Activated CD4-positive, alpha-beta T cell treated with anti-CD3 and anti-CD28 coated beads, Interleukin-2, amount 10 ng/mL, durations not matched to agents 24 days and 14 days (primary cell): ENCODE results near the gene CHD5. TPM values are rescaled to one million over a fixed set of nuclear protein-coding genes. Genes with fewer than 3 reads are reported as not detected.

ENCODE experiments used
- DNase-seq: peaks from one replicate; pipeline ENCODE4 v3.0.0; 2022
- H3K27ac Mint-ChIP-seq: one replicate; pipeline ENCODE4 v1.8.0; 2022; ENCODE audit warnings: mild to moderate bottlenecking, mixed read lengths
- H3K27me3 Mint-ChIP-seq: one replicate; pipeline ENCODE4 v1.8.0; 2022; ENCODE audit warnings: mixed read lengths
- H3K36me3 Mint-ChIP-seq: one replicate; pipeline ENCODE4 v1.8.0; 2022; ENCODE audit warnings: low read depth, mild to moderate bottlenecking, mixed read lengths
- H3K4me1 Mint-ChIP-seq: one replicate; pipeline ENCODE4 v1.8.0; 2021; ENCODE audit warnings: mixed read lengths
- H3K4me3 Mint-ChIP-seq: one replicate; pipeline ENCODE4 v1.8.0; 2022; ENCODE audit warnings: mild to moderate bottlenecking, moderate library complexity, mixed read lengths
- H3K9me3 Mint-ChIP-seq: one replicate; pipeline ENCODE4 v1.8.0; 2021; ENCODE audit warnings: mixed read lengths
- intact Hi-C: fragments of 100-400 bp; cut with micrococcal nuclease; formaldehyde crosslinking; loops from one replicate; pipeline ENCODE4 v1.15.1; 2023
- total RNA-seq: library from RNA; stranded (reverse); gene quantifications from 2 replicates; pipeline ENCODE4 v1.2.3, GENCODE V29; 2022

The CHD5 gene
- total RNA-seq, 1 donor from 2014 or later: 0.63 TPM

DNA sequence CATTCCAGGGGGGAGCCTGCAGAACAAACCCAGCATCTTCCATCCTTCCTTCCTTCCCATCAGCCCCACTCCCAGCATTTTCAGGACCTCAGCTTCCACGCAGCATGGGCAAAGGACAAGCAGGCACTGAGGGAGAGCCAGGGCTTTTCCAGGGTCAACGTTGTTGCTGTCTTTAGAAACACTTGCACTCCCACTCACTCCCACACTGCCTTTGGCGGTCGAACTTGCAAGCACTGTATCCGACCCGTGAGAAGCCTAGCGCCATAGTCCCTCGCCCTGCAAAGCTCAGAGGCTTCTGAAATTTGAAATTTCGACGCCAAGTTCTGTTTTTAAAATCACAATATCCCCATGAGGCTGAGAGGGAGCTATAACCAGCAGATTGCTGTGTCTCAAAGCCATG lies 87.0 kb downstream of the CHD5 start:
- Mint-ChIP-seq H3K4me1 (no peaks in the 10 kb centered on the region), H3K27me3 (no peaks in the 10 kb centered on the region), H3K36me3 (peaks cover 29% of the 10 kb centered on the region), H3K9me3 (no peaks in the 10 kb centered on the region), H3K27ac (no peak overlapping the region), H3K4me3 (no peak overlapping the region)
- DNase-seq: no peak
- intact Hi-C loops: no loop called here

DNA sequence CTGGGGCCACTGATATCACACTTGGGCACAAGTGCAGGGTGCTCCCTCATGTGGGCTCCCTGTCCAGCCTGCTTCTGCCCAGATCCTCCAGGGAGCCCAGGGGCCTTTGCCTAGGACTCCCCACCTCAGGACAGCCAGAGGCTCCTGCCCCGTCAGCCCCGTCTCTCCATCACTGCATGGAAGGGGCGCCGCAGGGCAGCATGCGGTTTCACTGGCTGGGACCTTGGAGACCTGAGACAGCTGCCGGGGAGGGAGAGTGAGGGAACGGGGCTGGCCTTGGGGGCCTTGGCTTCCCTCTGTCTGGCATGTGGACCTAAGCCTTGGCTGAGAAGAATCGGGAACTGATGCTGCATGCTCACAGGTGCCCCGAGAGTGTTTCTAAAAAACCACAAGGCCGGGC lies 87.9 kb downstream of the CHD5 start:
- H3K27me3 Mint-ChIP-seq: no peaks in the 10 kb centered on the region
- H3K4me3 Mint-ChIP-seq: no peak overlapping the region
- H3K27ac Mint-ChIP-seq: no peak overlapping the region
- H3K4me1 Mint-ChIP-seq: no peaks in the 10 kb centered on the region
- intact Hi-C loops: no loop called here
- no peaks in the 10 kb centered on the region for H3K9me3 Mint-ChIP-seq
- no peak for DNase-seq
- peaks cover 21% of the 10 kb centered on the region for H3K36me3 Mint-ChIP-seq

DNA sequence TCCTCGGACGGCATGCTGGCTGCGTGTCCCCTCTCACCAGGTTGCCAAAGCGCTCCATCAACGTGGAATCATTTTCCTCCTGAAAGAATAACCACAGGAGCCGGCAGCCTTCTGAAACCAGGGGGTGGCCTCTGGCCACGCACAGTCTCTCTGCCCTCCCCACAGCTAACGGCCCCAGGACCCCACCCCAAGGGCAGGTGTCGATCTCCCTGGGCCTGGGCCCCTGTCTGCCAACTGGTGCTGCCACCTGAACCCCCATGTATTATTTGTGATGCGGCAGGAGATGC lies 88.4 kb downstream of the CHD5 start:
- Mint-ChIP-seq H3K4me3 (no peak overlapping the region), H3K4me1 (no peaks in the 10 kb centered on the region), H3K27me3 (no peaks in the 10 kb centered on the region), H3K9me3 (no peaks in the 10 kb centered on the region), H3K36me3 (peaks cover 20% of the 10 kb centered on the region), H3K27ac (no peak overlapping the region)
- intact Hi-C loops: no loop called here
- DNase-seq: no peak

DNA sequence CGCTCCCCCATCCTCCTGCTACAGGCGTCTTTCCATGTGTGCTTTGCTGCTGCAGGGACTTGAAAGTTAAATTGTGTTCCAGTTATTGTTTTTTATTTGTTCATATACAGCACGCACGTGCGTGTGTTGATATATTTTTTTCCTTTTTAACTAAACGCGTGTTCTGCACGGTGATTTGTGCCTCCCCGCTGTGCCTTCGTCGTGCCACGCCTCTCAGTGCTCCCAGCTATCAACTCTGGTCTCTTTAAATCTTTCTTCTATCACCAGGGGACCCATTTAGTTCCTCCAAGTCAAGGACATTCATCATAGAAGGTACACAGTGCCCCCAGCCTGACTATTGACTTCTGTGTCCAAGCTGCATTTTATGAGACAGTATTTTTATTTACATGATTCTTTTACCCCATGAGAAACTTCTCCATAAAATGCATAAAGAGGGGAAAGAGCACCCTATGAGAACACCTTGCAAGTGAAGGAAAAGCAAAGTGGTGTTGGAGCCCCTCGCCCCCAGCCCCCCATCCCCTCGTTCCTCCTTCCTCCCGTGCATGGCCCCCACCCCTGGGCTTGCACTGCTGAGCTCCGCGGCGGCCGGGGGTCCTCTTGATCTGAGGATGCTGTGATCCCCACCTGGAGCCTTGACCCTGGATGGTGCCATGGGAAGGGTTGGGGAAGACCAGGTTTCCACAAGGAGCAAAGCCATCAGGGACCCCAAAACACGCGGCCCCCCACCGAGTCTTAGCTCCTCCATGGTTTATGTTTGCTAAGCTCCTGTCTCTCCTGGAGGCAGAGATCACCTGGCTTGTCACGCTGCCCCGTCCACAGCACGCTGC lies 88.9 kb downstream of the CHD5 start:
- intact Hi-C loops: no loop called here
- peaks cover 23% of the 10 kb centered on the region for H3K36me3 Mint-ChIP-seq
- no peak for DNase-seq
- H3K4me1 Mint-ChIP-seq: no peaks in the 10 kb centered on the region
- no peak overlapping the region for H3K27ac Mint-ChIP-seq
- no peaks in the 10 kb centered on the region for H3K27me3 Mint-ChIP-seq
- H3K9me3 Mint-ChIP-seq: no peaks in the 10 kb centered on the region
- H3K4me3 Mint-ChIP-seq: no peak overlapping the region

DNA sequence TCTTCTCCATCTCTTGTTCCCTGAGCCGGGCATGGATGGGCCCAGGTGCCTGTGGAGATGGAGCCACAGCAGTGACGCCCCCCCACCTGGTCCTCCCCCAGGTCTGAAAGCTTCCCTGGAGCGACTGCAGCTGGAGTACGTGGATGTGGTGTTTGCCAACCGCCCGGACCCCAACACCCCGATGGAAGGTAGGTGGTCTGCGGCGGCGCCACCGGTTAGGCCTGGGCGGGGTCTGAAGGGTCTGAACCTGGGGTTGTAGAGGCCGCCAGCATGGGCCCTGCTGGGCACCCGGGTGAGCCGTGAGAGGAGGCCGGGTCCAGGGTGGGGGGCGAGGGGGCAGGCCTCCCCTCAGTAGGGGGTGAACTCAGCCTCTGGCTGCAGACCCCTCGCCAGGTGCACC lies 89.8 kb downstream of the CHD5 start:
- DNase-seq: no peak
- Mint-ChIP-seq H3K36me3 (peaks cover 25% of the 10 kb centered on the region), H3K27me3 (no peaks in the 10 kb centered on the region), H3K27ac (no peak overlapping the region), H3K4me1 (no peaks in the 10 kb centered on the region), H3K4me3 (no peak overlapping the region), H3K9me3 (no peaks in the 10 kb centered on the region)
- intact Hi-C loops: no loop called here

DNA sequence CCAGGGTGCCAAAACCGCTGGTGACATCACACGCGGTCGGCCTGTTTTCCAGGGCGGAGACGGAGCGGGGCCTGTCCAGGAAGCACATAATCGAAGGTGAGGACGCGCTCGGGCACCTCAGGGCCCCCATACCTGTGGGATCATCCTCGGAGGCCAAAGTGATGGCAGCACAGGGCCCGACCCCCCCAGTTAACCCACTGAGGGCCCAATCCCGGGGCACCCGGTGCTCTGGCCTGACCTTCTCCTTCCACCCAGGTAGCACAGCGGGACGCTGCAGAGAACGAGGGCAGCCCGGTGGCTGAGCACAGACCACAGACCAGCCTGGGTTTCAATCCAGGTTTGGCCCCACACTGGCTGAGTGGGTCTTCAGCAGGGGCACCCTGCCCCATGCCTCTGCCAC lies 91.2 kb downstream of the CHD5 start:
- no peak overlapping the region for H3K4me3 Mint-ChIP-seq
- DNase-seq: no peak
- no peak overlapping the region for H3K27ac Mint-ChIP-seq
- no peaks in the 10 kb centered on the region for H3K4me1 Mint-ChIP-seq
- intact Hi-C loops: no loop called here
- no peaks in the 10 kb centered on the region for H3K9me3 Mint-ChIP-seq
- no peaks in the 10 kb centered on the region for H3K27me3 Mint-ChIP-seq
- peaks cover 32% of the 10 kb centered on the region for H3K36me3 Mint-ChIP-seq

DNA sequence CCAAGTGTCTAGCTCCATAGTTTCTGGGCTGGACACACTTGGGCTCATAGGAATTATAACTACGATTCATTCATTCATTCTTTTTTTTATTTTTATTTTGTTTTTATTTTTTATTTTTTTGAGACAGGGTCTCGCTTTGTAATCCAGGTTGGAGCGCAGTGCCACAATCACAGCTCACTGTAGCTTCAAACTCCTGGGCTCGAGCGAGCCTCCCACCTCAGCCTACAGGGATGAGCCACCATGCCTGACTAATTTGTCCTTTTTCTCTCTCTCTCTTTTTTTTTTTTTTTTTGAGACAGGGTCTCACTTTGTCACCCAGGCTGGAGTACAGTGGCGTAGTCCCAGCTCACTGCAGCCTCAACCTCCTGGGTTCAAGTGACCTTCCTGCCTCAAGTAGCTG lies 92.2 kb downstream of the CHD5 start:
- H3K4me3 Mint-ChIP-seq: no peak overlapping the region
- H3K27ac Mint-ChIP-seq: no peak overlapping the region
- H3K36me3 Mint-ChIP-seq: peaks cover 33% of the 10 kb centered on the region
- intact Hi-C loops: no loop called here
- no peak for DNase-seq
- H3K4me1 Mint-ChIP-seq: no peaks in the 10 kb centered on the region
- H3K9me3 Mint-ChIP-seq: no peaks in the 10 kb centered on the region
- H3K27me3 Mint-ChIP-seq: no peaks in the 10 kb centered on the region

DNA sequence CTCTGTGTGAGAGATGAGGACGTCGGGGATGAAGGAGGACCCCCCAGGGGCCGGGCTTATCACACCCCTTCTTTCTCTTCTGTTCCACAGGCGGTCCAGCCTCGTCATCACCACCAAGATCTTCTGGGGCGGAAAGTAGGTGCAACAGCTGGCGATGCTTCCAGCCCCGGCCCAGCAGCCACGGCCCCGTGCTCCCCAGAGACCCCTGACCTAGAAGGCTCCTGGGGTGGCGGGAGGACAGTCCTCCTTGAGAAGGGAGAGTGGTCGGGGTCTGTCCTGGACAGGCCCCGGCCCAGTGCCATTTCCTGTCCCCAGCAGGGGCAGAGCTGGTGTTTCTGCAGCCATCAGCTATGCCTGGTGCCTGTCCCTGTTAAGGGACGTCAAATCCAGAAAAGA lies 92.7 kb downstream of the CHD5 start:
- Mint-ChIP-seq H3K36me3 (peaks cover 33% of the 10 kb centered on the region), H3K27me3 (no peaks in the 10 kb centered on the region), H3K4me3 (no peak overlapping the region), H3K4me1 (no peaks in the 10 kb centered on the region), H3K9me3 (no peaks in the 10 kb centered on the region), H3K27ac (no peak overlapping the region)
- intact Hi-C loops: no loop called here
- DNase-seq: no peak

DNA sequence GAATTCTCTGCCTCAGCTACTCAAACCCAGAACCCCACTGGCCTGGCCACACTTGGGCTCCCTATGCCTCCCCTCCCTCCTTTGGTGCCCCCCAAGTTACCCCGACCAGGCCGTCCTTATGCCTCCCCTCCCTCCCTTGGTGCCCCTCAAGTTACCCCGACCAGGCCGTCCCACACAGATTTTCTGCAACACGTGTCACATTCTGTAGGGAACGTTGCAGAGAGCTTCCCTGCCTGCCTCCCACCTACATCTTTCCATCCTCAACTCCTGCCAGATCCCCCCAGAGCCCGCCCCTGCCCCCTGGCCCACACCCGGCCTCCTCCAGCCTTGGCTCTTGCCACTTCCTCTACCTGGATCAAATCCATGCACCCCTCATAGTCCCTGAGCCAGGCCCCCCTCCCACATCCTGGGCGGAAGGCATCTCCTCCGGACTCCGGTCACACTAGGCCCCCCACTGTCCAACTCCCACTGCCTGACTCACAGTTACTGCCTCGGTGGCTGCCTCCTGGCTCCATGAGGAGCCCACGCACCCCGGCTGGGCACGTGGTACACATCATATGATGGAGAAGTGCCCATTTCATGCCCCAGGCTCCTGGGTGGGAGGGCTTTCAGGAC lies 93.3 kb downstream of the CHD5 start:
- Mint-ChIP-seq H3K4me1 (no peaks in the 10 kb centered on the region), H3K27ac (no peak overlapping the region)

DNA sequence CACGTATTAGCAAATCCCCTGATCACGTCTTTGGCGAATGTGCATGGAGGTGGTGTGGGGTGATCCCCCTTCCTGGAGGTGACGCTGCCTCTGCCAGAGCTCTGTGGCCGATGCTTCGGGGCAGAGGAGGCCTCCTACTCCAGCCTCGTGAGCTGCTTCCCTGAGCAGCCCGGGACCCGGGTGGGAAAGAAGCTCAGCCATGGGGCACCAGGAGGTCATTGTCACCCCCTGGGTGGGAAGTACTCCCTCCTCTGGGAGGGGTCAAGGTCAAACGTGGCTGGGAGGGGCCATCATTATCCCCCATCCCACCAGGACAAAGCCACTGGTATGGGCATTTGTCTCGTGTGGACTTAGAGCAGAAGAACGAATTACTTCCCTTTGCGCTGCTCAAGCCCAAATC lies 93.8 kb downstream of the CHD5 start:
- H3K27ac Mint-ChIP-seq: no peak overlapping the region
- H3K4me1 Mint-ChIP-seq: no peaks in the 10 kb centered on the region
- H3K27me3 Mint-ChIP-seq: no peaks in the 10 kb centered on the region
- H3K36me3 Mint-ChIP-seq: peaks cover 38% of the 10 kb centered on the region
- intact Hi-C loops: no loop called here
- H3K4me3 Mint-ChIP-seq: no peak overlapping the region
- no peak for DNase-seq
- H3K9me3 Mint-ChIP-seq: no peaks in the 10 kb centered on the region

More for the DNA sequence above, 93.3 kb downstream of the CHD5 start:
- Mint-ChIP-seq H3K4me3 (no peak overlapping the region), H3K36me3 (peaks cover 34% of the 10 kb centered on the region), H3K27me3 (no peaks in the 10 kb centered on the region), H3K9me3 (no peaks in the 10 kb centered on the region)
- intact Hi-C loops: no loop called here
- DNase-seq: no peak

DNA sequence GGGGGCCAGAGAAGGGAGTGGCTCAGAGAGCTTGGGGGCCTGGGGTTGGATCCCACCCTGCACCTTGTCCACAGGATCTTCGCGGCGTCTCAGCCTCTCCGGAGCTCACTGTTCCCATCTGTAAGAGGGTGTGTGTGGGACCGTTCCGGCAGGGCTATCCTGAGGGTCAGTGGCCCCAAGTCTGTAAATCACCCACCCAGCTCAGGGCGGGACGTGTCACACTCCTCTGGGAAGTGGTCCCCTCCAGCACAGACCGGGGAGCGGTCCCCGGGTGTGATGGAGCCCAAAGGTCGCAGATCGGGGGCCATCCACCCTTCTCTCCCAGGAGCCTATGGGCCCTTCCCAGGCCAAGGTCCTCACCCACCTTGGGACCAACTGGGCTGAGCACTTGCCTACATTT lies 94.5 kb downstream of the CHD5 start:
- Mint-ChIP-seq H3K27me3 (no peaks in the 10 kb centered on the region), H3K36me3 (peaks cover 36% of the 10 kb centered on the region), H3K27ac (no peak overlapping the region), H3K9me3 (no peaks in the 10 kb centered on the region), H3K4me1 (no peaks in the 10 kb centered on the region), H3K4me3 (no peak overlapping the region)
- no peak for DNase-seq
- intact Hi-C loops: no loop called here

DNA sequence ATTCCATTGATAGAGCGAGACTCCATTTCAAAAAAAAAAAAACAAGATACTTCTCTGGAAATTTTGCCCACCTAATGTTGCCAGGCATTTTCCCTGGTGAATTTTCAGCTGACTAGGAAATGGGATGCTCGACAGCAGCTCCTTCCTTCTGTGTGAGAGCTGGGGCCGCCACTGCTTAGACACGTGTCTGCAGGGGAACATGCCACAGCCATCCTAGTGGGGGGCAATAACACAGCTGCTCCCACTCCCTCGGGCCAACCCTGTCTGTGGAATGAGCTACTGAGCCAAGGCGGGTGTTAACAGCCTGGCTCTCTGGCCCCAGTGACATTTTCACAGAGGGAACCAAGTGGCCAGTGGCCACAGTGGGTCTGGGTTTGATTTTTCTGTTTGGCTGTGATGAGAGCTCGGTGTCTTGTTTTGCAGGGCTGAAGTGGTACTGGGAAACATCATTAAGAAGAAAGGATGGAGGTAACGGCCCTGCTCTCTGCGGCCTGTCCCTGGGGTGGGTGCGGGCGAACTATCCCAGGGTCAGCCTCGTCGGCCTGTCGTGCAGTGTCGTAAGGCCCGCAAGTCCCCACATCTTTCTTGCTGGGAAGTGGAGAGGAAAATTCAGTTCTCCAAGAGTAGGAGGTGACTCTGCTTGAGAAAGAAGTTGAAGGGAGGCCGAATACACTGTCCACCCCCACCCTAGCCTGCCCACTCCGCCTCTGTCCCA lies 95.2 kb downstream of the CHD5 start:
- Mint-ChIP-seq H3K4me3 (no peak overlapping the region), H3K4me1 (no peaks in the 10 kb centered on the region), H3K27ac (no peak overlapping the region), H3K9me3 (no peaks in the 10 kb centered on the region), H3K27me3 (no peaks in the 10 kb centered on the region), H3K36me3 (peaks cover 40% of the 10 kb centered on the region)
- no peak for DNase-seq
- intact Hi-C loops: no loop called here

DNA sequence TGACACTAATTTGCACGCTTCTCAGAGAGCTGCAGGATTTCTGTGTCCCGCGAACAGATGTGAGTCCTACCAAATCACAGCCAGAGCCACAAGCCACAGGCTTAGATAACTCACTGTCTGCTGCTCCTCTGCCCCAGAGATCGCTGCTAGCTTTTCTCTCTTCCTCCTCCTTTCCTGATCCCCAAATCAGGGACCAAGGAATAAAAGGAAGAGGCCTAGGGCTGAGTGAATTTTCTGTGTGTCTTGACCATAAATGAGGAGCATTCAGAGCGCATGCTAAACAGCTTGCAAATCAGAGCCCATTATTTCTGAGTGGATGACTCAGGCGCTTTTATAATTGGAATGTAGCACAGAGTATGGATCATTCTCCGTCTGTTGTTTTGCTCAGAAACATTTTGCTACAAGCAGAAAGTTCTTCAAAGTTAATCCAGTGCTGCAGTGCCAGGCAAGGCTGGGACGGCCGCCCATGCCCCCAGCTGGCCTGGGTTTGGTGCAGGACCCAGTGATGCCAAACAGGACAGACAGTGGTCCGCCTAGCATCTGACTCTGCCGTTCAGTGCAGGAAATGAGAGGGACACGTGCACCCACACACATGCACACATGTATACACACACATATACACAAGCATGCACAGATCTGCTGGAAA lies 96.2 kb downstream of the CHD5 start:
- Mint-ChIP-seq H3K9me3 (no peaks in the 10 kb centered on the region), H3K4me1 (no peaks in the 10 kb centered on the region), H3K27me3 (no peaks in the 10 kb centered on the region), H3K36me3 (peaks cover 44% of the 10 kb centered on the region), H3K27ac (no peak overlapping the region), H3K4me3 (no peak overlapping the region)
- intact Hi-C loops: no loop called here
- no peak for DNase-seq

DNA sequence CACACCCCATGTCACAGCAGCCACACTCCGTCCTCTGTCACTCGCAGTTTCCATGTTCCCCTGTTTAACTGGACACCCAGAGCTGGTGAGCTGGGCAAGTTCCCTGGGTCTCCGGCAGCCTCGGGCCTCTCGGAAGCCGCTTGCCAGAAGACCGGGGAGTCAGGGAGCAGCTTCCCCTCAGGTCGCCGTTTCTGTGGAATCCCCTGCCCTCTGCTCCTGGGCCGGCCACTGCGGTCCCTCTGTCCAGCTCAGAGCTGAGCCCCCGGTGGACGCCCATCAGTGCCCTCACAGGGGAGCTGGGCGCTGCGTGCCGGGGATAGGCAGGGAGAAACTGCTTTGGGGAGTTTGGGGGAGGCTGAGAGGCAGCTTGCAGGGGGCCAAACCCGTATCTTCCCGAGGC lies 96.7 kb downstream of the CHD5 start:
- no peaks in the 10 kb centered on the region for H3K27me3 Mint-ChIP-seq
- no peak for DNase-seq
- no peak overlapping the region for H3K4me3 Mint-ChIP-seq
- no peak overlapping the region for H3K27ac Mint-ChIP-seq
- H3K36me3 Mint-ChIP-seq: peaks cover 48% of the 10 kb centered on the region
- intact Hi-C loops: no loop called here
- no peaks in the 10 kb centered on the region for H3K9me3 Mint-ChIP-seq
- no peaks in the 10 kb centered on the region for H3K4me1 Mint-ChIP-seq
